Thyroid gland (tissue), 4 donors: ENCODE data around the gene ABCC4.

Experiments
- POLR2A ChIP-seq, 2 donors: fragments of 450-650 bp; IDR thresholded peaks; one replicate each; pipeline ENCODE4 v1.6.1; 2017; ENCODE audit warnings: antibody characterized with exemption in 2 of 2, mild to moderate bottlenecking in 2 of 2, moderate library complexity in 1 of 2
- TF ChIP-seq, protein P1 (sequence below), 6 experiments: fragments of 200-600 bp in 3 of 6; fragments of 450-650 bp in 3 of 6; sonication (generic) in 3 of 6; IDR thresholded peaks; one replicate each; pipeline ENCODE4 v1.5.1; 2016 to 2019; ENCODE audit warnings: antibody characterized with exemption in 6 of 6, mild to moderate bottlenecking in 2 of 6, inconsistent platforms in 1 of 6, moderate library complexity in 1 of 6

DNA sequence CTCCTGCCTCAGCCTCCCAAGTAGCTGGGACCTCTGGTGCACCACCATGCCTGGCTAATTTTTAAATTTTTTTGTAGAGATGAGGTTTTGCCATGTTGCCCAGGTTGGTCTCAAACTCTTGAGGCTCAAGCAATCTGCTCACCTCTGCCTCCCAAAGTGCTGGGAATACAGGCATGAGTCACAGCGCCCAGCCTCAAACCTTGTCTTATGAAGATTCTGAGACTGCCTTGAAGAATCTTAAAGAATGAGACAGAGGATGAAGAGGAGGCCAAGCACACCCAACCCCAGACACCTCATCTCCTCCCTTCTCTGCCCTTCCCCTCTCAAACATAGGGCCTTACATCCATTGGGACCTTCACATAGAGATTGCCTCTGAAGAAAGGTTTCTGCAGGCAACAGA, 179.7 kb downstream of the ABCC4 start:
- TF ChIP-seq, protein P1, sequence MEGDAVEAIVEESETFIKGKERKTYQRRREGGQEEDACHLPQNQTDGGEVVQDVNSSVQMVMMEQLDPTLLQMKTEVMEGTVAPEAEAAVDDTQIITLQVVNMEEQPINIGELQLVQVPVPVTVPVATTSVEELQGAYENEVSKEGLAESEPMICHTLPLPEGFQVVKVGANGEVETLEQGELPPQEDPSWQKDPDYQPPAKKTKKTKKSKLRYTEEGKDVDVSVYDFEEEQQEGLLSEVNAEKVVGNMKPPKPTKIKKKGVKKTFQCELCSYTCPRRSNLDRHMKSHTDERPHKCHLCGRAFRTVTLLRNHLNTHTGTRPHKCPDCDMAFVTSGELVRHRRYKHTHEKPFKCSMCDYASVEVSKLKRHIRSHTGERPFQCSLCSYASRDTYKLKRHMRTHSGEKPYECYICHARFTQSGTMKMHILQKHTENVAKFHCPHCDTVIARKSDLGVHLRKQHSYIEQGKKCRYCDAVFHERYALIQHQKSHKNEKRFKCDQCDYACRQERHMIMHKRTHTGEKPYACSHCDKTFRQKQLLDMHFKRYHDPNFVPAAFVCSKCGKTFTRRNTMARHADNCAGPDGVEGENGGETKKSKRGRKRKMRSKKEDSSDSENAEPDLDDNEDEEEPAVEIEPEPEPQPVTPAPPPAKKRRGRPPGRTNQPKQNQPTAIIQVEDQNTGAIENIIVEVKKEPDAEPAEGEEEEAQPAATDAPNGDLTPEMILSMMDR (IDR thresholded peaks at IDR 0.05), result no peak
- no peak for TF ChIP-seq POLR2A (IDR thresholded peaks at IDR 0.05)
